Stomach smooth muscle (tissue), 2 donors: ENCODE measurements around the gene CACNB2.

ENCODE experiments used
- H3K27ac ChIP-seq: one replicate; pipeline ENCODE4 v1.7.0; 2013; ENCODE audit warnings: mild to moderate bottlenecking, low read length, inconsistent platforms
- H3K27me3 ChIP-seq, 2 donors: one replicate each; pipeline ENCODE4 v1.7.0; 2013; ENCODE audit warnings: low read length in 2 of 2; ENCODE audit not compliant: insufficient read depth in 2 of 2, control insufficient read depth in 1 of 2
- H3K36me3 ChIP-seq, 2 donors: one replicate each; pipeline ENCODE4 v1.7.0; 2013; ENCODE audit warnings: low read length in 2 of 2; ENCODE audit not compliant: control insufficient read depth in 2 of 2, insufficient read depth in 2 of 2
- H3K4me1 ChIP-seq: one replicate; pipeline ENCODE4 v1.7.0; 2013; ENCODE audit warnings: low read length; ENCODE audit not compliant: control insufficient read depth, insufficient read depth
- H3K4me3 ChIP-seq, 2 donors: one replicate each; pipeline ENCODE4 v1.7.0; 2013; ENCODE audit warnings: low read length in 2 of 2
- H3K9ac ChIP-seq, 2 donors: one replicate each; pipeline ENCODE4 v1.7.0; 2013; ENCODE audit warnings: low read length in 2 of 2, mild to moderate bottlenecking in 1 of 2
- H3K9me3 ChIP-seq, 2 donors: one replicate each; pipeline ENCODE4 v1.7.0; 2013; ENCODE audit warnings: low read length in 2 of 2; ENCODE audit not compliant: control insufficient read depth in 2 of 2
- donor health status: healthy.
- donor health status: Pancreatic carcinoma.

Gene CACNB2

GRCh38 chr10:18214691-18215563, 74.7 kb downstream of the CACNB2 start:
- Histone ChIP-seq H3K4me1 (peaks cover 35% of the 10 kb centered on the region), H3K27ac (no peak overlapping the region)

GRCh38 chr10:18216482-18216881, 76.3 kb downstream of the CACNB2 start:
- Histone ChIP-seq H3K27me3 (no peaks in the 10 kb centered on the region), H3K36me3 (no peaks in the 10 kb centered on the region), H3K9me3 (no peaks in the 10 kb centered on the region), H3K27ac (no peak overlapping the region), H3K4me3 (no peak overlapping the region), H3K9ac (no peak overlapping the region), H3K4me1 (peaks cover 39% of the 10 kb centered on the region)

More at GRCh38 chr10:18214691-18215563, 74.7 kb downstream of the CACNB2 start:
- no peaks in the 10 kb centered on the region for H3K9me3 ChIP-seq
- H3K27me3 ChIP-seq = no peaks in the 10 kb centered on the region
- H3K4me3 ChIP-seq = peak overlapping the region; percentile 35 to 51
- no peaks in the 10 kb centered on the region for H3K36me3 ChIP-seq
- peak overlapping the region in 1 of 2 donors; percentile 29 for H3K9ac ChIP-seq

- Histone ChIP-seq H3K9me3 (no peaks in the 10 kb centered on the region), H3K4me3 (no peak overlapping the region)
Measured at GRCh38 chr10:18217577-18217976, 77.4 kb downstream of the CACNB2 start.

GRCh38 chr10:18219146-18219545, 78.9 kb downstream of the CACNB2 start:
- H3K27ac ChIP-seq = no peak overlapping the region
- H3K36me3 ChIP-seq = no peaks in the 10 kb centered on the region
- H3K9ac ChIP-seq = no peak overlapping the region
- H3K4me1 ChIP-seq = peaks cover 28% of the 10 kb centered on the region
- no peak overlapping the region for H3K4me3 ChIP-seq
- H3K9me3 ChIP-seq = no peaks in the 10 kb centered on the region
- H3K27me3 ChIP-seq = no peaks in the 10 kb centered on the region

More at GRCh38 chr10:18217577-18217976, 77.4 kb downstream of the CACNB2 start:
- Histone ChIP-seq H3K27ac (no peak overlapping the region), H3K36me3 (no peaks in the 10 kb centered on the region), H3K9ac (no peak overlapping the region), H3K4me1 (peaks cover 39% of the 10 kb centered on the region), H3K27me3 (no peaks in the 10 kb centered on the region)

- H3K4me1 ChIP-seq = peaks cover 23% of the 10 kb centered on the region
- no peaks in the 10 kb centered on the region for H3K9me3 ChIP-seq
- H3K27me3 ChIP-seq = no peaks in the 10 kb centered on the region
- no peaks in the 10 kb centered on the region for H3K36me3 ChIP-seq
- H3K9ac ChIP-seq = no peak overlapping the region
- no peak overlapping the region for H3K27ac ChIP-seq
- H3K4me3 ChIP-seq = no peak overlapping the region
Measured at GRCh38 chr10:18221123-18221522, 80.9 kb downstream of the CACNB2 start.

GRCh38 chr10:18221882-18222281, 81.7 kb downstream of the CACNB2 start:
- H3K27ac ChIP-seq = no peak overlapping the region
- H3K9me3 ChIP-seq = no peaks in the 10 kb centered on the region
- H3K4me1 ChIP-seq = peaks cover 23% of the 10 kb centered on the region
- H3K36me3 ChIP-seq = no peaks in the 10 kb centered on the region
- H3K27me3 ChIP-seq = no peaks in the 10 kb centered on the region
- no peak overlapping the region for H3K4me3 ChIP-seq
- H3K9ac ChIP-seq = no peak overlapping the region

- Histone ChIP-seq H3K9ac (no peak overlapping the region), H3K27me3 (no peaks in the 10 kb centered on the region), H3K4me3 (no peak overlapping the region), H3K9me3 (no peaks in the 10 kb centered on the region), H3K36me3 (no peaks in the 10 kb centered on the region), H3K27ac (no peak overlapping the region), H3K4me1 (peaks cover 18% of the 10 kb centered on the region)
Measured at GRCh38 chr10:18222866-18223265, 82.6 kb downstream of the CACNB2 start.

GRCh38 chr10:18223898-18224297, 83.7 kb downstream of the CACNB2 start:
- Histone ChIP-seq H3K36me3 (no peaks in the 10 kb centered on the region), H3K4me3 (no peak overlapping the region), H3K27ac (no peak overlapping the region), H3K27me3 (no peaks in the 10 kb centered on the region), H3K9me3 (no peaks in the 10 kb centered on the region), H3K9ac (no peak overlapping the region), H3K4me1 (peaks cover 17% of the 10 kb centered on the region)

- Histone ChIP-seq H3K27ac (no peak overlapping the region), H3K36me3 (no peaks in the 10 kb centered on the region), H3K9me3 (no peaks in the 10 kb centered on the region), H3K9ac (peak overlapping the region in 1 of 2 donors; percentile 13), H3K4me3 (peak overlapping the region in 1 of 2 donors; percentile 3), H3K27me3 (no peaks in the 10 kb centered on the region), H3K4me1 (peaks cover 13% of the 10 kb centered on the region)
Measured at GRCh38 chr10:18224626-18225445, 84.6 kb downstream of the CACNB2 start.

GRCh38 chr10:18226336-18226735, 86.1 kb downstream of the CACNB2 start:
- H3K4me3 ChIP-seq = no peak overlapping the region
- H3K9me3 ChIP-seq = no peaks in the 10 kb centered on the region
- no peak overlapping the region for H3K27ac ChIP-seq
- H3K4me1 ChIP-seq = peaks cover 9% of the 10 kb centered on the region
- no peak overlapping the region for H3K9ac ChIP-seq
- no peaks in the 10 kb centered on the region for H3K27me3 ChIP-seq
- H3K36me3 ChIP-seq = no peaks in the 10 kb centered on the region
